Psoas muscle (tissue), 8 donors: ENCODE data around the gene NT5C1B. TPM values are rescaled to one million over a fixed set of nuclear protein-coding genes. Genes with fewer than 3 reads are reported as not detected.

Experiments
- ATAC-seq, 4 donors: fragments of 200-7000 bp; cut with Tn5 transposase; one replicate each; pipeline ENCODE4 v1.9.1; 2020; ENCODE audit warnings: moderate library complexity in 3 of 4, mild to moderate bottlenecking in 2 of 4
- DNase-seq, 2 donors: peaks; one replicate each; pipeline ENCODE4 v3.0.0-alpha.2; 2020
- H3K27ac ChIP-seq: fragments of 200-600 bp; one replicate; pipeline ENCODE4 v1.8.0; 2022
- H3K27me3 ChIP-seq, 3 donors: fragments of 200-600 bp in 1 of 3; one replicate each; pipeline versions ENCODE4 v1.6.1 to v1.8.0; 2013 to 2022; ENCODE audit warnings: low read length in 2 of 3, mild to moderate bottlenecking in 2 of 3, moderate library complexity in 1 of 3; ENCODE audit not compliant: insufficient read depth in 3 of 3
- H3K36me3 ChIP-seq, 2 donors: fragments of 200-600 bp in 1 of 2; one replicate each; pipeline versions ENCODE4 v1.6.1 to v1.8.0; 2013 to 2022; ENCODE audit warnings: low read depth in 1 of 2, mild to moderate bottlenecking in 1 of 2, moderate library complexity in 1 of 2; ENCODE audit not compliant: insufficient read depth in 1 of 2
- H3K4me1 ChIP-seq: fragments of 200-600 bp; one replicate; pipeline ENCODE4 v1.8.0; 2022
- H3K4me3 ChIP-seq: fragments of 200-600 bp; one replicate; pipeline ENCODE4 v1.8.0; 2022; ENCODE audit warnings: mild to moderate bottlenecking
- H3K9me3 ChIP-seq: fragments of 200-600 bp; one replicate; pipeline ENCODE4 v1.8.0; 2022
- WGBS, 3 donors: extraction: QIAGEN DNeasy Blood & Tissue Kit; methylation state at CpG; one replicate each; pipeline versions ENCODE4 v1.1.6 to v1.1.7; 2013; 5-methylcytosine and 5-hydroxymethylcytosine counted together
- intact Hi-C, 2 donors: fragments of 100-400 bp; cut with DNase I; formaldehyde crosslinking; loops; one replicate each; pipeline versions ENCODE4 v1.11.0 to v1.14.2; 2022
- polyA plus RNA-seq, 3 donors: library from polyadenylated mRNA; stranded (reverse); fragments of 200-250 nt; gene quantifications; one replicate each; pipeline ENCODE4 v1.2.3, GENCODE V29; 2013
- total RNA-seq, 4 donors: library from RNA; stranded (reverse); fragmentation: NEBNext Ultra II Directional in 2 of 4; extraction: Animal tissue kit (Norgen Biotek cat#: 25700) in 2 of 4; gene quantifications; one replicate each; pipeline versions ENCODE4 v1.2.1 to v1.2.4, GENCODE V29; 2021 to 2023
- TF ChIP-seq, protein P1 (sequence below): fragments of 200-600 bp; IDR thresholded peaks from one replicate; pipeline ENCODE4 v1.8.0; 2022; ENCODE audit warnings: antibody characterized with exemption
- donor health status: healthy with polysubstance abuse.
- donor health status: DM: no; HTN: no; CAD: no; lungs with moderate emphysema.
- donor health status: Bipolar disorder and iron deficiency.
- donor health status: healthy.
- donor health status: DM: yes; HTN: yes; CAD: no.
- donor health status: DM: no; HTN: no; CAD: no.
- donor health status: DM: no; HTN: no; CAD: no.
- donor health status: DM: yes; HTN: yes; CAD: no.

NT5C1B gene
- total and polyA plus RNA-seq, 7 donors, result not detected

DNA sequence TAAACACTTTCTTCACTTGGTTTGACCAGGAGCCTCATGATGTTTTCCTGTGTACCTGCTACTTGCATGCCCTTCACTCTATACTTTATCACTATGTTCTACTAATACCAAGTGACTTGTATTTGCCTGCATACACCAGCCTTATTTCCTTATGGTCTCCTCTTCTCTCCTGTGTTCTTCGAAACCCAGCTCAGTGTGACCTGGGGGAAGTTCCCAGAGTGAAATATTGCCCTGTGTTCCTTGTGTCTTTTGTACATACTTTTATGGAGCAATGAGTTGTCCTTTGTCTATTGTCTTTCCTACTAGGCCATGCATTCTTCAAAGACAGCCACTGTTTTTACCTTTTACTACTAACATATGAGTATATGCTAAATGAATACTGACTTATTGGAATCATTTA lies 567 bp downstream of the NT5C1B start:
- no peak overlapping the region for H3K4me3 ChIP-seq
- no peak overlapping the region for H3K27ac ChIP-seq
- TF ChIP-seq, protein P1, sequence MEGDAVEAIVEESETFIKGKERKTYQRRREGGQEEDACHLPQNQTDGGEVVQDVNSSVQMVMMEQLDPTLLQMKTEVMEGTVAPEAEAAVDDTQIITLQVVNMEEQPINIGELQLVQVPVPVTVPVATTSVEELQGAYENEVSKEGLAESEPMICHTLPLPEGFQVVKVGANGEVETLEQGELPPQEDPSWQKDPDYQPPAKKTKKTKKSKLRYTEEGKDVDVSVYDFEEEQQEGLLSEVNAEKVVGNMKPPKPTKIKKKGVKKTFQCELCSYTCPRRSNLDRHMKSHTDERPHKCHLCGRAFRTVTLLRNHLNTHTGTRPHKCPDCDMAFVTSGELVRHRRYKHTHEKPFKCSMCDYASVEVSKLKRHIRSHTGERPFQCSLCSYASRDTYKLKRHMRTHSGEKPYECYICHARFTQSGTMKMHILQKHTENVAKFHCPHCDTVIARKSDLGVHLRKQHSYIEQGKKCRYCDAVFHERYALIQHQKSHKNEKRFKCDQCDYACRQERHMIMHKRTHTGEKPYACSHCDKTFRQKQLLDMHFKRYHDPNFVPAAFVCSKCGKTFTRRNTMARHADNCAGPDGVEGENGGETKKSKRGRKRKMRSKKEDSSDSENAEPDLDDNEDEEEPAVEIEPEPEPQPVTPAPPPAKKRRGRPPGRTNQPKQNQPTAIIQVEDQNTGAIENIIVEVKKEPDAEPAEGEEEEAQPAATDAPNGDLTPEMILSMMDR, result no peak
- intact Hi-C loops, result no loop called here
- DNase-seq (no peak), ATAC-seq (no peak)
- H3K36me3 ChIP-seq, result no peaks in the 10 kb centered on the region
- H3K4me1 ChIP-seq, result no peaks in the 10 kb centered on the region
- H3K9me3 ChIP-seq, result no peaks in the 10 kb centered on the region
- 83 to 95% (median 94%) methylated on average over 1 of the region's 1 CpG for WGBS, 3 donors
- no peaks in the 10 kb centered on the region for H3K27me3 ChIP-seq

GRCh38 chr2:18588049-18588448 lies 1.3 kb downstream of the NT5C1B start:
- DNase-seq (no peak), ATAC-seq (no peak)
- no peaks in the 10 kb centered on the region for H3K27me3 ChIP-seq
- TF ChIP-seq, protein P1, result no peak
- no peaks in the 10 kb centered on the region for H3K36me3 ChIP-seq
- no peak overlapping the region for H3K4me3 ChIP-seq
- 80 to 90% (median 86%) methylated on average over 1 of the region's 1 CpG for WGBS, 3 donors
- intact Hi-C loops, result no loop called here
- no peak overlapping the region for H3K27ac ChIP-seq
- H3K9me3 ChIP-seq, result no peaks in the 10 kb centered on the region
- no peaks in the 10 kb centered on the region for H3K4me1 ChIP-seq

- DNase-seq (no peak), ATAC-seq (no peak)
- Histone ChIP-seq H3K27ac (no peak overlapping the region), H3K27me3 (no peaks in the 10 kb centered on the region), H3K9me3 (no peaks in the 10 kb centered on the region), H3K4me1 (no peaks in the 10 kb centered on the region), H3K36me3 (no peaks in the 10 kb centered on the region), H3K4me3 (no peak overlapping the region)
- WGBS, 3 donors, result 90 to 94% (median 91%) methylated on average over 3 of the region's 3 CpGs
- intact Hi-C loops, result no loop called here
- TF ChIP-seq, protein P1, result no peak
These were observed 3.8 kb downstream of the NT5C1B start for GRCh38 chr2:18585526-18585925.

DNA sequence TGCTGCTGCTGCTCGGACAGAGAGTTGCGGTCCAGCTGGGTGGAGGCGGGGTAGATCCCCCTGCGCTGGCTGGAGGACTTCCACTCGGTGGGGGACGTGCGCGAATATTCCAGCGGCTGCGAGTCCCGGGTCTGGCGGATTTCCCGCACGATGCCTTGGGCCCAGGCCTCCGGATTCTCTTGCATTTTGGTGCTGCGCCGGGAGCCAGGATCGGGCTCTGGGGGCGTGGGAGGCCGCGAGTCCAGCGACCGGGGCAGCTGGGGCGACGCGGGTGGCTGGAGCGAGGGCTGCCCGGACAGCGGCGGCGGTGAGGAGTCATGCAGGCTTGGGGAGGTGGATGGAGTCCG lies 4.8 kb downstream of the NT5C1B start:
- Histone ChIP-seq H3K36me3 (no peaks in the 10 kb centered on the region), H3K27me3 (no peaks in the 10 kb centered on the region), H3K9me3 (no peaks in the 10 kb centered on the region), H3K4me1 (no peaks in the 10 kb centered on the region), H3K27ac (no peak overlapping the region), H3K4me3 (no peak overlapping the region)
- intact Hi-C loops, result no loop called here
- TF ChIP-seq, protein P1, result no peak
- WGBS, 3 donors, result 86 to 90% (median 86%) methylated on average over 31 to 32 of the region's 32 CpGs
- no peak for ATAC-seq
- DNase-seq, result no peak

DNA sequence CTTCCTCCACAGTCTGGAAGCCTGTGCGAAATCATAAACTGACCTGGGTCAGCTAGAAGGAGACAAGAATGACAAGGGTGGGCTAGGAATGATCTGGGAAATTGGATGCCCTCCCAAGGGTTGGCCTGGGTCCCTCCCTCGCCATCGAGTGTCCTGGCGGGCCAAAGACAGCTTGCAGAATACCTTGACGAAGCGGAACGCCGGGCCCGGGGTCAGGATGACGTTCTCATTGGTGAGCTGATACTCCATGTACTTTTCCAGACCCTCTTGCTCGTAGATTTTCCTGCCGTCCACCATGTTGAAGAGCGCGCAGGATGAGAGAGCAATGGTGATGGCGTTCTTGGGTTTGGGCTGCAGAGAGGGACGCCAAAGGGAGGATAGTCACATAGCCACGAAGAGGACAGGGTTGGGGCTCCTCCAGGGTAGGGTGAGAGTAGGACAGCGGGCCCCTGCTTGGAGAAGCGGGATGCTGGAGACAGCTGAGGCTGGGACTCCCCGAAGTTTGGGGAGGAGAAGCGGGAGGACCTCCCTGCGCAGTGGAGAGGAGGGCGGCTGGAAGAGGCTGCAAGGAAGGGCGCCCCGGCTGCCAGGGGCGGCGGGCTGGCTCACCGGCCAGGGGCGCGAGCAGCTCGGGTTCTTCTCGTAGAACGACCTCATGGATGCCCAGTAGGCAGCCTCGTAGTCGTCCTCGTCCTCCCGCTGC lies 5.3 kb downstream of the NT5C1B start:
- DNase-seq (no peak), ATAC-seq (no peak)
- intact Hi-C loops, result no loop called here

More for the DNA sequence above, 5.3 kb downstream of the NT5C1B start:
- no peaks in the 10 kb centered on the region for H3K4me1 ChIP-seq
- no peak overlapping the region for H3K4me3 ChIP-seq
- H3K9me3 ChIP-seq, result peaks cover 5% of the 10 kb centered on the region
- no peaks in the 10 kb centered on the region for H3K27me3 ChIP-seq
- no peaks in the 10 kb centered on the region for H3K36me3 ChIP-seq
- no peak overlapping the region for H3K27ac ChIP-seq
- TF ChIP-seq, protein P1, result no peak
- WGBS, 3 donors, result 86 to 95% (median 93%) methylated on average over 37 of the region's 37 CpGs
